Astrocyte (in vitro differentiated cells and primary cell): ENCODE results near the gene LIN52. TPM values are rescaled to one million over a fixed set of nuclear protein-coding genes. Genes with fewer than 3 reads are reported as not detected.

ENCODE experiments used
- DNase-seq: peaks from one replicate; pipeline ENCODE4 v3.0.0-alpha.2; 2010; ENCODE audit warnings: low read depth
- FAIRE-seq: peaks from 2 replicates; lab custom pipeline; 2011; peaks lifted over from hg19 to GRCh38; lab: Jason Lieb, UNC
- H2AFZ ChIP-seq: 2 replicates; pipeline ENCODE4 v1.6.0; 2012; ENCODE audit warnings: low read depth, low read length, inconsistent platforms
- H3K27ac ChIP-seq: 2 replicates; pipeline ENCODE4 v1.5.1; 2011; ENCODE audit warnings: low read depth, low read length, inconsistent platforms
- H3K27me3 ChIP-seq: 2 replicates; pipeline ENCODE4 v1.6.0; 2011; ENCODE audit warnings: low read length, inconsistent platforms; ENCODE audit not compliant: insufficient read depth
- H3K36me3 ChIP-seq: 2 replicates; pipeline ENCODE4 v1.5.1; 2011; ENCODE audit warnings: low read length, inconsistent platforms; ENCODE audit not compliant: insufficient read depth
- H3K4me1 ChIP-seq: 2 replicates; pipeline ENCODE4 v1.5.1; 2011; ENCODE audit warnings: low read length, inconsistent platforms; ENCODE audit not compliant: insufficient read depth
- H3K4me2 ChIP-seq: 2 replicates; pipeline ENCODE4 v1.6.0; 2012; ENCODE audit warnings: low read length, inconsistent platforms
- H3K4me3 ChIP-seq: 2 replicates; pipeline ENCODE4 v1.5.1; 2011; ENCODE audit warnings: low read depth, mild to moderate bottlenecking, low read length, inconsistent platforms; ENCODE audit not compliant: insufficient read depth
- H3K79me2 ChIP-seq: 2 replicates; pipeline ENCODE4 v1.6.0; 2012; ENCODE audit warnings: mild to moderate bottlenecking, low read length, inconsistent platforms; ENCODE audit not compliant: insufficient read depth
- H3K9ac ChIP-seq: 2 replicates; pipeline ENCODE4 v1.6.0; 2012; ENCODE audit warnings: mild to moderate bottlenecking, low read length, inconsistent platforms
- H3K9me3 ChIP-seq: 2 replicates; pipeline ENCODE4 v1.5.1; 2012; ENCODE audit warnings: low read depth, mild to moderate bottlenecking, low read length, inconsistent platforms; ENCODE audit not compliant: insufficient read depth
- H4K20me1 ChIP-seq: 2 replicates; pipeline ENCODE4 v1.6.0; 2012; ENCODE audit warnings: low read length, inconsistent platforms; ENCODE audit not compliant: insufficient read depth
- H3K27ac Mint-ChIP-seq: one replicate; pipeline ENCODE4 v1.8.0; 2021; ENCODE audit warnings: mild to moderate bottlenecking, mixed read lengths; ENCODE audit not compliant: unreplicated experiment
- H3K27me3 Mint-ChIP-seq: one replicate; pipeline ENCODE4 v1.8.0; 2021; ENCODE audit warnings: low read depth, mixed read lengths; ENCODE audit not compliant: unreplicated experiment
- H3K36me3 Mint-ChIP-seq: one replicate; pipeline ENCODE4 v1.8.0; 2021; ENCODE audit warnings: low read depth, mixed read lengths; ENCODE audit not compliant: unreplicated experiment
- H3K4me1 Mint-ChIP-seq: one replicate; pipeline ENCODE4 v1.8.0; 2021; ENCODE audit warnings: low read depth, mixed read lengths; ENCODE audit not compliant: unreplicated experiment
- H3K4me3 Mint-ChIP-seq: one replicate; pipeline ENCODE4 v1.8.0; 2021; ENCODE audit warnings: mild to moderate bottlenecking, moderate library complexity, mixed read lengths; ENCODE audit not compliant: unreplicated experiment
- H3K9me3 Mint-ChIP-seq: one replicate; pipeline ENCODE4 v1.8.0; 2021; ENCODE audit warnings: mild to moderate bottlenecking, mixed read lengths; ENCODE audit not compliant: unreplicated experiment
- CTCF ChIP-seq: IDR thresholded peaks from 2 replicates; pipeline ENCODE4 v1.5.1; 2011; ENCODE audit warnings: low read depth, mild to moderate bottlenecking, inconsistent platforms, low read length, moderate library complexity; ENCODE audit not compliant: insufficient read depth
- EZH2 ChIP-seq: IDR thresholded peaks from 2 replicates; pipeline ENCODE4 v1.6.1; 2012; ENCODE audit warnings: mild to moderate bottlenecking, low read length, inconsistent platforms; ENCODE audit not compliant: insufficient read depth
- total RNA-seq: library from RNA; stranded (reverse); gene quantifications from 2 replicates; pipeline ENCODE4 v1.2.1, GENCODE V29; 2021

LIN52 gene
- total RNA-seq, 1 donor from 2014 or later: 5.5 TPM

DNA sequence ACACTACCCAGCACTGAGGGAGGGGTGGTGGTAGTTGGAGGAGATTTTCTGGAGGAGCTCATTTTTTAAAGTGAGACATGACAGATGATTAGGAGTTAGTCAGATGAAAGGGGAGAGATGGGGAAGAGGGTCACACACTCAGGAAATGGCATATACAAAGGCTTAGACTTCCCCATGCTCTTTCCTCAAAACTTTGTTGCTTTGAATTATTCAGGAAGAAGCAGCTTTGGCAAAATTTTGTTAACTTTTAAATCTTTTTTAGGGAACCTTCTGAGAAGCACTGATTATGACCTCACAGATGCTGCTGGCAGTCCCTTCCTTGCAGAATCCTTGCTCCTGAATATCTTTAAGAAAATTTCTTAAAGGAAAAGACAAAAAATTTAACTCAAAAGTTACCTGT is 20.3 kb upstream of the LIN52 start:
- Histone ChIP-seq H3K36me3 (no peaks in the 10 kb centered on the region), H3K27ac (no peak overlapping the region), H3K79me2 (no peaks in the 10 kb centered on the region), H3K27me3 (no peaks in the 10 kb centered on the region), H3K4me3 (no peak overlapping the region), H3K4me2 (no peak overlapping the region), H3K9me3 (no peaks in the 10 kb centered on the region), H4K20me1 (no peaks in the 10 kb centered on the region), H2AFZ (no peak overlapping the region), H3K4me1 (peaks cover 8% of the 10 kb centered on the region), H3K9ac (no peak overlapping the region)
- DNase-seq (no peak), FAIRE-seq (no peak)
- Mint-ChIP-seq H3K27ac (no peak overlapping the region), H3K36me3 (peaks cover 8% of the 10 kb centered on the region), H3K9me3 (no peaks in the 10 kb centered on the region), H3K4me1 (peaks cover 6% of the 10 kb centered on the region), H3K4me3 (no peak overlapping the region), H3K27me3 (no peaks in the 10 kb centered on the region)
- TF ChIP-seq CTCF: no peak
- no peak for TF ChIP-seq EZH2

GRCh38 chr14:74064883-74065282 is 19.9 kb upstream of the LIN52 start:
- Mint-ChIP-seq H3K9me3 (no peaks in the 10 kb centered on the region), H3K4me3 (no peak overlapping the region), H3K36me3 (peaks cover 8% of the 10 kb centered on the region), H3K4me1 (peaks cover 6% of the 10 kb centered on the region), H3K27ac (no peak overlapping the region), H3K27me3 (no peaks in the 10 kb centered on the region)
- DNase-seq (no peak), FAIRE-seq (no peak)
- Histone ChIP-seq H3K36me3 (no peaks in the 10 kb centered on the region), H3K9me3 (no peaks in the 10 kb centered on the region), H3K27ac (no peak overlapping the region), H2AFZ (no peak overlapping the region), H4K20me1 (no peaks in the 10 kb centered on the region), H3K4me3 (no peak overlapping the region), H3K9ac (no peak overlapping the region), H3K4me1 (peaks cover 8% of the 10 kb centered on the region), H3K27me3 (no peaks in the 10 kb centered on the region), H3K79me2 (no peaks in the 10 kb centered on the region), H3K4me2 (no peak overlapping the region)
- TF ChIP-seq EZH2 (no peak), CTCF (no peak)

GRCh38 chr14:74065746-74066575 is 18.8 kb upstream of the LIN52 start:
- H3K4me3 ChIP-seq: no peak overlapping the region
- H3K27ac ChIP-seq: no peak overlapping the region
- no peak overlapping the region for H3K9ac ChIP-seq
- TF ChIP-seq EZH2 (no peak), CTCF (no peak)
- peaks cover 6% of the 10 kb centered on the region for H3K4me1 Mint-ChIP-seq
- FAIRE-seq (no peak), DNase-seq (peak; percentile 16)
- no peaks in the 10 kb centered on the region for H3K36me3 ChIP-seq
- H3K9me3 ChIP-seq: no peaks in the 10 kb centered on the region
- no peaks in the 10 kb centered on the region for H3K27me3 ChIP-seq
- H3K79me2 ChIP-seq: no peaks in the 10 kb centered on the region
- H3K27me3 Mint-ChIP-seq: no peaks in the 10 kb centered on the region
- H3K4me2 ChIP-seq: no peak overlapping the region
- no peak overlapping the region for H3K27ac Mint-ChIP-seq
- H4K20me1 ChIP-seq: no peaks in the 10 kb centered on the region
- H3K4me3 Mint-ChIP-seq: no peak overlapping the region
- no peak overlapping the region for H2AFZ ChIP-seq
- H3K4me1 ChIP-seq: peaks cover 8% of the 10 kb centered on the region
- H3K9me3 Mint-ChIP-seq: no peaks in the 10 kb centered on the region
- peaks cover 10% of the 10 kb centered on the region for H3K36me3 Mint-ChIP-seq
